ENCODE measurements around the gene MED27. TPM values are rescaled to one million over a fixed set of nuclear protein-coding genes. Genes with fewer than 3 reads are reported as not detected.

MED27 gene
- total RNA-seq, 1 experiment from 2014 or later, result 30.4 TPM

- no peak for DNase-seq
- H3K27me3 ChIP-seq (replicated peaks; ENCODE audit: control insufficient read depth, insufficient read depth, low read length), result no peaks in the 10 kb centered on the region
- TF ChIP-seq CTCF (IDR thresholded peaks at IDR 0.05; ENCODE audit: insufficient read depth in 1 of 2, low read depth in 1 of 2, low read length in 1 of 2, severe bottlenecking in 1 of 2, unreplicated experiment in 1 of 2), result no peak
- ChIA-PET CTCF (no interaction called here), POLR2A (no interaction called here)
- H3K9me3 Mint-ChIP-seq (ENCODE audit: unreplicated experiment), result no peaks in the 10 kb centered on the region
- H3K36me3 Mint-ChIP-seq (ENCODE audit: insufficient read depth, unreplicated experiment), result no peaks in the 10 kb centered on the region
- no peaks in the 10 kb centered on the region for H3K27me3 Mint-ChIP-seq (ENCODE audit: insufficient read depth, unreplicated experiment)
- no peaks in the 10 kb centered on the region for H3K9me3 ChIP-seq
- H3K4me3 Mint-ChIP-seq (ENCODE audit: unreplicated experiment), result no peak overlapping the region
- H3K36me3 ChIP-seq (ENCODE audit: control insufficient read depth, insufficient read depth, low read length), result no peaks in the 10 kb centered on the region
- no peaks in the 10 kb centered on the region for H3K4me1 ChIP-seq
- no peak overlapping the region for H3K27ac Mint-ChIP-seq (ENCODE audit: unreplicated experiment)
- BruUV-seq (replicated peaks), result no TSS peak
- no peak overlapping the region for H3K4me3 ChIP-seq (ENCODE audit: low read depth, low read length)
- intact Hi-C loops (cut with micrococcal nuclease; ENCODE audit: unreplicated experiment), result no loop called here
- no peaks in the 10 kb centered on the region for H3K4me1 Mint-ChIP-seq (ENCODE audit: low read depth, unreplicated experiment)
Measured at GRCh38 chr9:131892902-131893500, 186.7 kb downstream of the MED27 start.

DNA sequence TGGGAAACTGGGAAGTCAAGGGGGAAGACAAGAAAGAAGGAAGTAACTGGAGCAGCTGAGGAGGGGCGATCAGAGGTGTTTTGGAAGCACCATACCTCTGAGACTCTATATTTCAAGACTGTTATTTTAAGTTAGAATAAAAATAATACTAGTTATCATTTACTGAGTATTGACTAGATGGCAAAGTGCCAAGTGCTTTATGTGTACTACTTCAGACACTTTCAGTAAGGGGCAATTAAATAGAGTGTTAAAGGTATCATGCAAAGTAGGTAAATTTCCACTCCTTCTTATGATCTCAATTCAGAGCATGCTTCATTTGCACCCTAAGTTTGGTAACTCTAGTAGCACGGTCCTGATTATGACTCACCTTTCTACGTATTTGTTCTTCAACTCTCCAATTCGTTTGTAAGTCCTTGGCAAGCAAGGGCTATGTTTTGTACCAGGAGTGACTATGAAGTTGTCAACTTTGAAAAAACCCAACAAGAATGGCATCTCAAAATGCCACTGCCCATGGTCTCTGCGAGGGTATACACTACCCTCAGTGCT is 187.4 kb downstream of the MED27 start:
- DNase-seq, result no peak
- TF ChIP-seq CTCF (IDR thresholded peaks at IDR 0.05; ENCODE audit: insufficient read depth in 1 of 2, low read depth in 1 of 2, low read length in 1 of 2, severe bottlenecking in 1 of 2, unreplicated experiment in 1 of 2), result no peak
- Histone ChIP-seq H3K27me3 (replicated peaks; ENCODE audit: control insufficient read depth, insufficient read depth, low read length) (no peaks in the 10 kb centered on the region), H3K4me1 (no peaks in the 10 kb centered on the region), H3K4me3 (ENCODE audit: low read depth, low read length) (no peak overlapping the region), H3K36me3 (ENCODE audit: control insufficient read depth, insufficient read depth, low read length) (no peaks in the 10 kb centered on the region), H3K9me3 (no peaks in the 10 kb centered on the region)
- H3K27me3 Mint-ChIP-seq (ENCODE audit: insufficient read depth, unreplicated experiment), result no peaks in the 10 kb centered on the region
- no peaks in the 10 kb centered on the region for H3K4me1 Mint-ChIP-seq (ENCODE audit: low read depth, unreplicated experiment)
- CTCF ChIA-PET, result no interaction called here
- no peaks in the 10 kb centered on the region for H3K36me3 Mint-ChIP-seq (ENCODE audit: insufficient read depth, unreplicated experiment)
- intact Hi-C loops (cut with micrococcal nuclease; ENCODE audit: unreplicated experiment), result no loop called here
- BruUV-seq (replicated peaks), result no TSS peak
- no peak overlapping the region for H3K4me3 Mint-ChIP-seq (ENCODE audit: unreplicated experiment)
- POLR2A ChIA-PET, result no interaction called here
- H3K27ac Mint-ChIP-seq (ENCODE audit: unreplicated experiment), result no peak overlapping the region
- H3K9me3 Mint-ChIP-seq (ENCODE audit: unreplicated experiment), result no peaks in the 10 kb centered on the region

- Histone ChIP-seq H3K4me3 (ENCODE audit: low read depth, low read length) (no peak overlapping the region), H3K9me3 (no peaks in the 10 kb centered on the region), H3K27me3 (replicated peaks; ENCODE audit: control insufficient read depth, insufficient read depth, low read length) (no peaks in the 10 kb centered on the region), H3K36me3 (ENCODE audit: control insufficient read depth, insufficient read depth, low read length) (no peaks in the 10 kb centered on the region), H3K4me1 (no peaks in the 10 kb centered on the region)
- no peaks in the 10 kb centered on the region for H3K9me3 Mint-ChIP-seq (ENCODE audit: unreplicated experiment)
- ChIA-PET POLR2A (no interaction called here), CTCF (no interaction called here)
- intact Hi-C loops (cut with micrococcal nuclease; ENCODE audit: unreplicated experiment), result no loop called here
- TF ChIP-seq CTCF (IDR thresholded peaks at IDR 0.05; ENCODE audit: insufficient read depth in 1 of 2, low read depth in 1 of 2, low read length in 1 of 2, severe bottlenecking in 1 of 2, unreplicated experiment in 1 of 2), result no peak
- no TSS peak for BruUV-seq (replicated peaks)
- DNase-seq, result no peak
- no peaks in the 10 kb centered on the region for H3K27me3 Mint-ChIP-seq (ENCODE audit: insufficient read depth, unreplicated experiment)
- no peak overlapping the region for H3K27ac Mint-ChIP-seq (ENCODE audit: unreplicated experiment)
- no peaks in the 10 kb centered on the region for H3K36me3 Mint-ChIP-seq (ENCODE audit: insufficient read depth, unreplicated experiment)
- no peaks in the 10 kb centered on the region for H3K4me1 Mint-ChIP-seq (ENCODE audit: low read depth, unreplicated experiment)
- H3K4me3 Mint-ChIP-seq (ENCODE audit: unreplicated experiment), result no peak overlapping the region
Measured at GRCh38 chr9:131891598-131891997, 188.1 kb downstream of the MED27 start.
